ENCODE data around the gene SPATA31C1. TPM values are rescaled to one million over a fixed set of nuclear protein-coding genes. Genes with fewer than 3 reads are reported as not detected.

SPATA31C1 gene
- total RNA-seq, 2 experiments from 2014 or later = not detected

DNA sequence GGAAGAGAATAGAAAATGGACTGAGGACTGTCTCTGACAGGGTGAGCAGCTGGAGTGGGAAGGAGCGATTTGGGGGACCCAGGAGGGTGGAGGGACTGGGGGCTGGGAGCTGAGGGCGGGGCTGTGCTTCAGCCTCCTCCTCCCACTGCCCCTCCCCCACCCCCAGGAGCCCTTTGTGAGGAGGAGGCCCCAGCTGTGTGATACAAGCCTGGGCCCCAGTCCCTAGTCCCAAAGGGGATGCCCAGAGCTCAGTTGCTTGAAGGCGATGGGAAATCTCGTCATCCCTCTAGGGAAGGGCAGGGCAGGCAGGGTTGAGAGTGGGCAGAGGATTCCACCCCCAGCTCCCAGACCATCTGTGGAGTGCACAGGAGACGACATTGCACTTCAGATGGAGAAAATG is 35.1 kb upstream of the SPATA31C1 start, which contains the start of gene SPATA31E1:
Gene SPATA31E1 (plus strand): TSS at position 251 of the 400 bp plus-strand sequence. CDS start 15 bp downstream, at position 266.
- Mint-ChIP-seq H3K4me3 (no peak within 1 kb of the TSS), H3K4me1 (no peaks in the 10 kb centered on the region), H3K27ac (no peak within 1 kb of the TSS), H3K36me3 (no peaks in the 10 kb centered on the region), H3K27me3 (no peaks in the 10 kb centered on the region), H3K9me3 (ENCODE audit: low read depth) (no peaks in the 10 kb centered on the region)
- CTCF ChIA-PET = no interaction called here
- DNase-seq = no peak
- ATAC-seq = no peak

DNA sequence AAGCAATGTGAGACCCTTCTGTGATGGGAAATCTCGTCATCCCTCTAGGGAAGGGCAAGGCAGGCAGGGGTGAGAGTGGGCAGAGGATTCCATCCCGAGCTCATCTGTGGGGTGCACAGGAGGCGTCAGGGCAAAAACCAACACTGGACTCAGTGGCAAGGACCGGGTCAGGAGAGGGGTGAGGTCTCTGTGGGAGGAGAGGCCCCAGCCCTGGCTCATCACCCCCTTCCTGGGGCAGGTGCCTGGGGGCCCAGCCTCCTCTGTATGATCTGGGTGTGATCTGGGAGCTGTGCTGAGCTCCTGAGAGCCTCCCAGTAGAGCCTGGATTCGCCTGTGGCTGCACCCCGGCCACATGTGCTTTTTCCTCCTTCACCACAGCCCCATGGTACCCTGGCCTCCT is 34.5 kb upstream of the SPATA31C1 start:
- ATAC-seq = no peak
- no peaks in the 10 kb centered on the region for H3K27me3 Mint-ChIP-seq

DNA sequence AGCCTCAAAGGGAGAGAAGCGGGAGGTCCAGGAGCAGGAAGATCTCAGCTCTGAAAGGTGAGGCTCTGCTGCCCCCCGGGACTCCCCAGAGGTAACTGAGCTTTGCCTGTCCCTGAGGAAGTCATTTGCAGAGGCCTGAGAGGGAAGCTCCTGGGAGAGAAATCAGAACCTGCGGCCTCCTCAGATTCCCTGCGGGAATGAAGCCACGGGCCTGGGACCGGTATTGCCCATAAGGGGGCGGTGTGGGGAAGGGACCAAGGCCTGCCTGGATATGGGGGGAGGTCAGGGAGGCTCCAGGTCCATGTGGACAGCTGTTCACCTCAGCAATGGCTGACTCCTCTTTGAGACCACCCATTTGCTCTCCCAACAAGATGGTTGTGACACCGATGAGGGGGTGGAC is 33.8 kb upstream of the SPATA31C1 start:
- H3K27me3 Mint-ChIP-seq = no peaks in the 10 kb centered on the region
- ATAC-seq (no peak), DNase-seq (no peak)
- H3K36me3 Mint-ChIP-seq = no peaks in the 10 kb centered on the region
- H3K9me3 Mint-ChIP-seq (ENCODE audit: low read depth) = no peaks in the 10 kb centered on the region
- CTCF ChIA-PET = no interaction called here
- H3K4me3 Mint-ChIP-seq = no peak overlapping the region
- no peak overlapping the region for H3K27ac Mint-ChIP-seq
- no peaks in the 10 kb centered on the region for H3K4me1 Mint-ChIP-seq

More for the DNA sequence above, 34.5 kb upstream of the SPATA31C1 start:
- Mint-ChIP-seq H3K4me3 (no peak overlapping the region), H3K36me3 (no peaks in the 10 kb centered on the region), H3K27ac (no peak overlapping the region), H3K9me3 (ENCODE audit: low read depth) (no peaks in the 10 kb centered on the region), H3K4me1 (no peaks in the 10 kb centered on the region)
- DNase-seq = no peak
- CTCF ChIA-PET = no interaction called here

DNA sequence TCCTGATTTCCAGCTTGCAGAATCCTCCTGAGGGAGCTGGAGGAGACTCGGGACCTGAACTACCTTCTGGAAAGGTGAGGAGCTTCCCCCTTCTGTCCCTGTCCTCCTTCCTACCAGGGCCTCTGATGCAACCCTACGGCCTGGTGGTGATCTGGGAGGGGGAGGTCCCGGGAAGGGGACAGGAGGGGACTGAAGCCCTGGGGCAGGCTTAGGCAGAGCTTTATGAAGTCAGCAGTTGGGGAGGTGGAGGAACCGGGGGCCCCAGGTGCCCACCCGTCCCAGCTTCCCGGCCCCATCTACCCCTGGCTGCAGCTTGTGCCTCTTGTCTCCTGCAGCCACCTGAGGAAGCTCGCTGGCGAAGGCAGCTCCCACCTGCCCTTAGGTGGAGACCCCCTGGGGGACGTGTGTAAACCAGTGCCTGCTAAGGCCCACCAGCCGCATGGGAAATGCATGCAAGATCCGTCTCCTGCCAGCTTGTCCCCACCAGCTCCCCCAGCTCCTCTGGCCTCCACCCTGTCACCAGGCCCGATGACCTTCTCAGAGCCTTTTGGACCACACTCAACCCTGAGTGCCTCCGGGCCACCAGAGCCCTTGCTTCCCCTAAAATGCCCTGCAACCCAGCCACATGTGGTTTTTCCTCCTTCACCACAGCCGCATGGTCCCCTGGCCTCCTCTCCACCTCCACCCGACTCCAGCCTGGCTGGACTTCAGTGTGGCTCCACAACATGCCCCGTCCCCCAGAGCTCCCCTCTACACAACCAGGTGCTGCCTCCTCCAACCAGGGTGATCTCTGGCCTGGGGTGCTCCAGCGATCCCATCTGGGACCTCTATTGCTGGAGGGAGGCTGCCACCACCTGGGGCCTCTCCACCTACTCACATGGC is 32.9 kb upstream of the SPATA31C1 start:
- CTCF ChIA-PET = no interaction called here
- Mint-ChIP-seq H3K36me3 (no peaks in the 10 kb centered on the region), H3K4me3 (no peak overlapping the region), H3K27ac (no peak overlapping the region), H3K27me3 (no peaks in the 10 kb centered on the region), H3K9me3 (ENCODE audit: low read depth) (no peaks in the 10 kb centered on the region), H3K4me1 (no peaks in the 10 kb centered on the region)
- ATAC-seq (no peak), DNase-seq (no peak)

DNA sequence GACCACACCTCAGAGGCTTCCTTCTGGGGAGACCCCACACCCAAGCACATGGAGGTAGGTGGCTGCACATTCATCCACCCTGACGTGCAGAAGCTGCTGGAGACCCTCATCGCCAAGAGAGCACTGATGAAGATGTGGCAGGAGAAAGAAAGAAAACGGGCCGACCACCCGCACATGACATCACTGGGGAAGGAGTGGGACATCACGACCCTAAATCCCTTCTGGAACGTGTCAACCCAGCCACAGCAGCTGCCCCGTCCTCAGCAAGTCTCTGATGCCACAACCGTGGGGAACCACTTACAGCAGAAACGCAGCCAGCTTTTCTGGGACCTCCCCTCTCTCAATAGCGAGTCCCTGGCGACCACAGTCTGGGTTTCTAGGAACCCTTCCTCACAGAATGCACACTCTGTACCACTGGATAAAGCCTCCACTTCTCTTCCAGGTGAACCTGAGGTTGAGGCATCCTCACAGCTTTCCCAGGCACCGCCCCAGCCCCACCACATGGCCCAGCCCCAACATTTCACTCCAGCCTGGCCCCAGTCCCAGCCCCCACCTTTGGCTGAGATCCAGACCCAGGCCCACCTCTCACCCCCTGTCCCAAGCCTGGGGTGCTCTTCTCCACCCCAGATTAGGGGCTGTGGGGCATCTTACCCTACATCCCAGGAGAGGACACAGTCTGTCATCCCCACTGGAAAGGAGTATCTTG is 32.1 kb upstream of the SPATA31C1 start:
- H3K36me3 Mint-ChIP-seq = no peaks in the 10 kb centered on the region
- H3K27me3 Mint-ChIP-seq = no peaks in the 10 kb centered on the region
- no peak overlapping the region for H3K4me3 Mint-ChIP-seq
- H3K27ac Mint-ChIP-seq = no peak overlapping the region
- no peaks in the 10 kb centered on the region for H3K4me1 Mint-ChIP-seq
- no peaks in the 10 kb centered on the region for H3K9me3 Mint-ChIP-seq (ENCODE audit: low read depth)
- ATAC-seq (no peak), DNase-seq (no peak)
- CTCF ChIA-PET = no interaction called here

DNA sequence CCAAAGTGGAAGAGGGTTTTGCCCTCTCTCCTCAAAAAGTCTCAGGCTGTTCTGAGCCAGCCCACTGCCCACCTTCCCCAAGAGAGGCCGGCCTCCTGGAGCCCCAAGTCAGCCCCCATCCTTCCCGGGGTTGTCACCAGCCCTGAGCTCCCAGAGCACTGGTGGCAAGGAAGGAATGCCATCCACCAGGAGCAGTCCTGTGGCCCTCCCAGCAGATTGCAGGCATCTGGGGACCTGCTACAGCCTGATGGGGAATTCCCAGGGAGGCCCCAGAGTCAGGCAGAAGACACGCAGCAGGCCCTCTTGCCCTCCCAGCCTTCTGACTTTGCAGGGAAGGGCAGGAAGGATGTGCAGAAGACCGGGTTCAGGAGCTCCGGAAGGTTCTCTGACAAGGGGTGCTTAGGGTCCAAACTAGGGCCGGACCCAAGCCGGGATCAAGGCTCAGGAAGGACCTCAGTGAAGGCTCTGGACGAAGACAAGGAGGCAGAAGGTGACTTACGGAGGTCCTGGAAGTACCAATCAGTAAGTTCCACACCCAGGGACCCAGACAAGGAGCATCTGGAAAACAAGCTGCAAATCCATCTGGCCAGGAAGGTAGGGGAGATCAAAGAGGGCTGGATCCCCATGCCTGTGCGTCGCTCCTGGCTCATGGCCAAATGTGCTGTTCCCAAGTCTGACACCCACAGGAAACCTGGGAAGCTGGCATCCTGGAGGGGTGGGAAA is 31.4 kb upstream of the SPATA31C1 start:
- H3K9me3 Mint-ChIP-seq (ENCODE audit: low read depth) = no peaks in the 10 kb centered on the region
- no peaks in the 10 kb centered on the region for H3K36me3 Mint-ChIP-seq
- no peaks in the 10 kb centered on the region for H3K4me1 Mint-ChIP-seq
- no peak overlapping the region for H3K27ac Mint-ChIP-seq
- no peak for DNase-seq
- ATAC-seq = no peak
- no peak overlapping the region for H3K4me3 Mint-ChIP-seq
- H3K27me3 Mint-ChIP-seq = no peaks in the 10 kb centered on the region
- CTCF ChIA-PET = no interaction called here

DNA sequence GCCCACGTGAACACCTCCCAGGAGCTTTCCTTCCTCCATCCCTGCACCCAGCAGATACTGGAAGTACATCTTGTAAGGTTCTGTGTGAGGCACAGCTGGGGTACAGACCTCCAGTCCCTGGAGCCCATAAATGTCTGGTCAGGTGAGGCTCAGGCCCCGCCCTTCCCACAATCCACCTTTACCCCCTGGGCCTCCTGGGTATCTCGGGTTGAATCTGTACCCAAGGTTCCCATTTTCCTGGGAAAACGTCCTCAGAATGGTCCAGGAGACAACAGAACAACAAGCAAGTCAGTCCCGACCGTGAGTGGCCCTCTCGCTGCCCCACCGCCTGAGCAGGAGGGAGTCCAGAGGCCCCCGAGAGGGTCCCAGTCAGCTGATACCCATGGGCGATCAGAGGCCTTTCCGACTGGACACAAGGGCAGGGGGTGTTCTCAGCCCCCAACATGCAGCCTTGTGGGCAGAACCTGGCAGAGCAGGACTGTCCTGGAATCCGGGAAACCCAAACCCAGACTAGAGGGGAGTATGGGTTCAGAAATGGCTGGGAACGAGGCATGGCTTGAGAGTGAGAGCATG is 30.7 kb upstream of the SPATA31C1 start:
- Mint-ChIP-seq H3K4me1 (no peaks in the 10 kb centered on the region), H3K27me3 (no peaks in the 10 kb centered on the region), H3K4me3 (no peak overlapping the region), H3K36me3 (no peaks in the 10 kb centered on the region), H3K27ac (no peak overlapping the region), H3K9me3 (ENCODE audit: low read depth) (no peaks in the 10 kb centered on the region)
- DNase-seq (no peak), ATAC-seq (no peak)
- CTCF ChIA-PET = no interaction called here

DNA sequence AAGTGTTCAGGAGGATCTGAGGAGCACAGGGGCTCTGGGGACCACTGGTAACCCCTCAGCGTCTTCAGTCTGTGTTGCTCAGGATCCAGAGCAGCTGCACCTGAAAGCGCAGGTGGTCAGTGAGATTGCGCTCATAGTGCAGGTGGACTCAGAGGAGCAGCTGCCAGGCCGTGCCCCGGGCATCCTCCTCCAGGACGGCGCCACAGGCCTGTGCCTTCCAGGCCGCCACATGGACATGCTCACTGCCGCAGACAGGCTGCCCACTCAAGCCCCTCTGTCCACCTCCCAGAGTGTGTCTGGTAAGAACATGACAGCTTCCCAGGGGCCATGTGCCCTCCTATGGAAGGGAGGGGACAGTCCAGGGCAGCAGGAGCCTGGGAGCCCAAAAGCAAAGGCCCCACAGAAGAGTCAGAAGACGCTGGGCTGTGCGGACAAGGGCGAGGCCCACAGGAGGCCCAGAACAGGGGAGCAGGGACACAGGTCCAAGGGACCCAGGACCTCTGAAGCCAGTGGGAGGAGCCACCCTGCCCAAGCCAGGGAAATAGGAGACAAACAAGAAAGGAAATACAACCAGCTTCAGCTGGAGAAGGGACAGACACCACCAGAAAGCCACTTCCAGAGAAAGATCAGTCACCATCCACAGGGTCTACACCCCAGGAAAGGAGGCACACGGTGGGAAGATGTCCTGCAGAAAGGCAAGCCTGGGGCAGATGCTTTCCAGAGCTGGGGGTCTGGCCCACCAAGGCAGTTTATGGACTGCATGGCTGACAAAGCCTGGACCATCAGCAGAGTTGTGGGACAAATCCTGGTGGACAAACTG is 29.9 kb upstream of the SPATA31C1 start:
- CTCF ChIA-PET = no interaction called here
- H3K36me3 Mint-ChIP-seq = no peaks in the 10 kb centered on the region
- no peaks in the 10 kb centered on the region for H3K4me1 Mint-ChIP-seq
- H3K9me3 Mint-ChIP-seq (ENCODE audit: low read depth) = no peaks in the 10 kb centered on the region
- ATAC-seq (no peak), DNase-seq (no peak)
- H3K27me3 Mint-ChIP-seq = peaks cover 6% of the 10 kb centered on the region
- no peak overlapping the region for H3K27ac Mint-ChIP-seq
- no peak overlapping the region for H3K4me3 Mint-ChIP-seq

DNA sequence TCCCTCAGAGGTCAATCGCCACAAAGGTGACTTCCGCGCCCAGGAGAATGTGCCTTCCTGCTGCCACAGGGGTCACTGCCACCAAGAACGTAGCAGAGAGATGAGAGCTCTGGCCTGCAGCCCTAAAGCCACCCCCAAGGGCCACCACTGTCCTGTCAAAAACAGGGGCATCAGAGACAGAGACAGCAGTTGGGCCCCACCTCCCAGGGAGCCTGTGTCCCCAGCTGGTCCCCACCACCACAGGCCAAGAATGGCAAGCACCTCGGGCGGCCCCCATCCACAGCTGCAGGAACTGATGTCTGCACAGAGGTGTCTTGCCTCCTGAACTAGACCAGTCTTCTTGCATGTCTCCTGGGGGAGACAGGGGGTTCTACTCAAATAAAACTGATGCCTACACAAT is 29.3 kb upstream of the SPATA31C1 start:
- H3K36me3 Mint-ChIP-seq = no peaks in the 10 kb centered on the region
- no peaks in the 10 kb centered on the region for H3K4me1 Mint-ChIP-seq
- H3K9me3 Mint-ChIP-seq (ENCODE audit: low read depth) = no peaks in the 10 kb centered on the region
- no peak overlapping the region for H3K27ac Mint-ChIP-seq
- CTCF ChIA-PET = no interaction called here
- peaks cover 8% of the 10 kb centered on the region for H3K27me3 Mint-ChIP-seq
- ATAC-seq (no peak), DNase-seq (no peak)
- H3K4me3 Mint-ChIP-seq = no peak overlapping the region

DNA sequence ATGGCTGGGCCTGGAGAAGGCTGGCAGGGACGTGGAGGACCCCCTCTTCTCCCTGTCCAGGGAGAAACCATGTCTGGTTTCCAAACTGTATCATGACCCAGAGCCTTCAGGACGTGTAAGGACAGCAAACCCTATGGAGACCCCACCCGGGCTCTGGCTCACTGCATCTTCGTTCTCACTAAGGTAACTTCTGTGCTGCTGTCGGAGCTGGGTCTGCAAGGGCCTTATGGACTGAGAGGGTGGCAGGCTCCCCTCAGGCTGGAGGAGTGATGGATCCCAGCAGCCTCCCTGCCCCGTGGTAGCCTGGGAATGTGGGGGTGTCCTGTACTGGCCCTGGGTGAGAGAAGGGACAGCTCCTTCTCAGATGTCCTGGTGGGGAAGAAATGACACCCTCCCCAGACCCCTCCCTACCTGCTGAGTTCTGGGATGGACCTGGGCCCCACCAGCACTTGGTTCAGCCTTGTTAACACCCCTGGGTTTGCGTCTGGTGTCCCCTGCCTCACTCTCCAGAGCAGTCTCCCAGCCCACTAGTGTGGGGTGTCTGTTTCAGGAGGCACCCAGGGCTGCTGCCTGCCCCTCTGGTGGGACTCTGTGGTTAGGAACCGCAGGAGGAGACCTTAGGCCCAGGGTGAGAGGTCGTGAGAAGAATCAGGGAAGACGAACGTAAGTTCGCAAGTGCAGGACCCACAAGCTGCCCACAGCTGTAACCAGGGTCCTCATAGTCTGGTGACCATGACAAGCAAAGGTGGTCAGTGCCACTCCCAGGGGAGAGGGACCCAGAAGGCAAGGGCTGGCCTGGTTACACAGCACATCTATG is 28.5 kb upstream of the SPATA31C1 start:
- CTCF ChIA-PET = no interaction called here
- no peaks in the 10 kb centered on the region for H3K9me3 Mint-ChIP-seq (ENCODE audit: low read depth)
- no peak overlapping the region for H3K27ac Mint-ChIP-seq
- no peak overlapping the region for H3K4me3 Mint-ChIP-seq
- DNase-seq (no peak), ATAC-seq (no peak)
- H3K4me1 Mint-ChIP-seq = no peaks in the 10 kb centered on the region
- peaks cover 8% of the 10 kb centered on the region for H3K27me3 Mint-ChIP-seq
- H3K36me3 Mint-ChIP-seq = no peaks in the 10 kb centered on the region

DNA sequence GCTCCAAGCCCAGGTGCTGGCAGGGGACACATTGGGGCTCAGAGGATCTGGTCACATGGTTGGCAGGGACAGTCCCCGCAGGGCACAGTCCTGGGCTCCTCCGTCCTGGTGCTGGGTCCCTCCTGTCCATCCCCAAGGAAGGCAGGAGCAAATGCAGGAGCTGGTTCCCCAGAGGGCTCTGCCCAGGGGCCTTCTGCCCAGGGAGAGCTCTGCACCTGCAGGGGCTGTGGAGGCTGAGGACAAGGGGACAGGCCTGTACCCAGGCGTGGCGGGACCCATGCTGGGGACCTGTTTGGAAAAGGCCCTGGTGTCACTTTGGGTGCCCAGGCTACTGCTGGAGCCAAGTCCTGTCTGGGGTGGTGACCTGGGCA is 27.9 kb upstream of the SPATA31C1 start:
- CTCF ChIA-PET = no interaction called here
- no peaks in the 10 kb centered on the region for H3K36me3 Mint-ChIP-seq
- ATAC-seq (no peak), DNase-seq (no peak)
- H3K4me1 Mint-ChIP-seq = no peaks in the 10 kb centered on the region
- peaks cover 8% of the 10 kb centered on the region for H3K27me3 Mint-ChIP-seq
- H3K27ac Mint-ChIP-seq = no peak overlapping the region
- H3K4me3 Mint-ChIP-seq = no peak overlapping the region
- no peaks in the 10 kb centered on the region for H3K9me3 Mint-ChIP-seq (ENCODE audit: low read depth)

DNA sequence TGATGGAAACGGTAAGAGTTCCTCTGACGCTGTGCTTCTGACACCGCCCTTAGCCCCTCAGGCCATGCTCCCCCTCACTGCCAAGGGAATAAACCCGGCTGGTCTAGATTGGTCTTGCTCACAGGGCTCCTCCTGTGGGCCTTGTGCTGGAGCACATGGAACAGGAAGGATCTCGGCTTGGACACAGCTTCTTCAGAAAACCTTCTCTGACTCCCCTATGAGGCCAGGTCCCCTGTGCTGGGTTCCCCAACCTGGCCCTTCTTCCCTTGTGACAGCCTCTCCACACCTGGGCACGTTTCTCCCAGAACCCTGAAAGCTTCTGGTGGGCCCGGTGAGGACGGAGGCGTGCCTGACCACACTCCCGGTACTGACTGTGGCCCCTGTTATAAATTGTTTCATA is 26.9 kb upstream of the SPATA31C1 start:
- peaks cover 8% of the 10 kb centered on the region for H3K27me3 Mint-ChIP-seq
- no peaks in the 10 kb centered on the region for H3K36me3 Mint-ChIP-seq
- no peak overlapping the region for H3K4me3 Mint-ChIP-seq
- no peaks in the 10 kb centered on the region for H3K4me1 Mint-ChIP-seq
- no peak overlapping the region for H3K27ac Mint-ChIP-seq
- no peak for ATAC-seq
- no peaks in the 10 kb centered on the region for H3K9me3 Mint-ChIP-seq (ENCODE audit: low read depth)
- CTCF ChIA-PET = no interaction called here
- no peak for DNase-seq
